HS-27A (cell line): ENCODE results near the gene WDCP.

Experiments used
- DNase-seq: peaks from one replicate; pipeline ENCODE4 v3.0.0-alpha.2; 2012; ENCODE audit warnings: low read depth, missing footprints

Gene WDCP

GRCh38 chr2:23993736-23994269, 53.4 kb downstream of the WDCP start:
- no peak for DNase-seq

GRCh38 chr2:23992931-23993330, 54.3 kb downstream of the WDCP start:
- no peak for DNase-seq

GRCh38 chr2:23988371-23988770, 58.8 kb downstream of the WDCP start:
- DNase-seq = no peak
